ENCODE measurements around the gene FHL2. TPM values are rescaled to one million over a fixed set of nuclear protein-coding genes. Genes with fewer than 3 reads are reported as not detected.

Gene FHL2
- total and polyA plus RNA-seq, 2 of the 13 experiments (the other 11 are each of a cell fraction or from before 2014, with no cell fraction given) = 1.9 to 74.8 TPM

- TF ChIP-seq ZNF160 (CRISPR knock-in tag; IDR thresholded peaks at IDR 0.05) = no peak
- peak; percentile 50 for TF ChIP-seq CTCF (CRISPR knock-in tag; IDR thresholded peaks at IDR 0.05)
- no peak for TF ChIP-seq SOX13 (IDR thresholded peaks at IDR 0.05)
- no peak for TF ChIP-seq SOX13 (CRISPR knock-in tag; conservative IDR thresholded peaks at IDR 0.05 in 1 of 2, IDR thresholded peaks at IDR 0.05 in 1 of 2)
- TF ChIP-seq CEBPZ (IDR thresholded peaks at IDR 0.05; ENCODE audit: low read length) = no peak
Observed at GRCh38 chr2:105344704-105345345, 54.0 kb downstream of the FHL2 start (continued).

- peaks cover 54% of the 10 kb centered on the region for H3K79me2 ChIP-seq (ENCODE audit: insufficient read depth, low read length)
- 43% methylated on average over 4 of the region's 4 CpGs for WGBS (ENCODE audit: low lambda C conversion rate)
- H2AFZ ChIP-seq (ENCODE audit: low read length) = no peak overlapping the region
- H3K4me2 ChIP-seq (ENCODE audit: low read depth, low read length) = peak overlapping the region; percentile 89
- peaks cover 18 to 40% of the 10 kb centered on the region in 2 experiments for H3K36me3 ChIP-seq (replicated peaks in 1 of 2; ENCODE audit: control insufficient read depth in 1 of 2, insufficient read depth in 2 of 2, low read length in 2 of 2)
- CTCF ChIA-PET (ENCODE audit: low intra/inter-chr PET ratio, low total read pairs) = no interaction called here
- no peak for ATAC-seq
- H3K27ac ChIP-seq (ENCODE audit: extremely low read length, insufficient read depth, low read length) = peak overlapping the region; percentile 100
- no peak for DNase-seq (ENCODE audit: low spot score)
- peak overlapping the region; percentile 85 to 100 (median 99); a peak in 5 of 6 replicates for H3K4me3 ChIP-seq (replicated peaks in 1 of 3; ENCODE audit: insufficient read depth in 1 of 3, low read depth in 2 of 3, low read length in 3 of 3)
- peaks cover 38% of the 10 kb centered on the region for H3K4me1 ChIP-seq (ENCODE audit: insufficient read depth, low read length)
- BruUV-seq (replicated peaks) = no TSS peak
- in situ Hi-C loops (cut with HindIII; ENCODE audit: extremely low pct_ligation_motif_present, low pct_unique_long_range_greater_than_20kb) = loop anchor here (25.0 kb wide), 1 partner anchor 848 kb away; the partner anchor contains the start of gene UXS1
- POLR2A ChIA-PET = interaction anchor here (6.5 kb wide), 1 partner anchor 10 kb away, joined by 43 read pairs; the partner anchor contains the start of gene TGFBRAP1
- no peaks in the 10 kb centered on the region for H3K9me3 ChIP-seq (ENCODE audit: low read length)
- H3K9ac ChIP-seq (ENCODE audit: insufficient read depth, low read depth, low read length) = peak overlapping the region; percentile 100
- intact Hi-C loops (cut with micrococcal nuclease; ENCODE audit: unreplicated experiment) = no loop called here
- FAIRE-seq = no peak
- H3K27me3 ChIP-seq (ENCODE audit: control insufficient read depth in 1 of 2, insufficient read depth in 2 of 2, low read length in 2 of 2) = peaks cover 0 to 7% of the 10 kb centered on the region in 2 experiments; a peak in 2 of 5 replicates
- peaks cover 8% of the 10 kb centered on the region; the same call in 1 of the 2 replicates for H4K20me1 ChIP-seq (ENCODE audit: insufficient read depth, low read length)
- TF ChIP-seq PAF1 (CRISPR knock-in tag; IDR thresholded peaks at IDR 0.05) = no peak
- no peak for TF ChIP-seq FOXP1 (IDR thresholded peaks at IDR 0.05)
- TF ChIP-seq FOXP1 (CRISPR knock-in tag; IDR thresholded peaks at IDR 0.05) = peak; percentile 31; the same call in 1 of the 2 replicates
- 0 out of 2 replicates have a peak, but pooled peaks have one; percentile 14 for TF ChIP-seq THAP11 (CRISPR knock-in tag; IDR thresholded peaks at IDR 0.05)
- TF ChIP-seq CEBPG (CRISPR knock-in tag; IDR thresholded peaks at IDR 0.05) = peak; percentile 49; the same call in 1 of the 2 replicates
- TF ChIP-seq RBM39 (IDR thresholded peaks at IDR 0.05; ENCODE audit: low read depth, low read length, poor library complexity, severe bottlenecking) = no peak
- TF ChIP-seq RXRB (CRISPR knock-in tag; IDR thresholded peaks at IDR 0.05; ENCODE audit: borderline replicate concordance) = 0 out of 2 replicates have a peak, but pooled peaks have one; percentile 2
- peak; percentile 26; the same call in 1 of the 2 replicates for TF ChIP-seq KAT8 (CRISPR knock-in tag; IDR thresholded peaks at IDR 0.05)
- 0 out of 2 replicates have a peak, but pooled peaks have one; percentile 36 for TF ChIP-seq ARID3A (IDR thresholded peaks at IDR 0.05; ENCODE audit: low read depth, low read length)
- no peak for TF ChIP-seq FOXA1 (IDR thresholded peaks at IDR 0.05)
- TF ChIP-seq FOXA1 (CRISPR knock-in tag; IDR thresholded peaks at IDR 0.05) = peak; percentile 57
- TF ChIP-seq IKZF4 (CRISPR knock-in tag; IDR thresholded peaks at IDR 0.05; ENCODE audit: borderline replicate concordance, low read depth, not compliant biosample characterization) = no peak
Observed at GRCh38 chr2:105339414-105339813, 59.4 kb downstream of the FHL2 start.

Data from HepG2 (cell line).